AG08396 (cell line): Measurements from ENCODE around the gene PTGIS.
A peak's percentile ranks its signal among the peaks of the same experiment; 100 is the strongest.

Source experiments
- DNase-seq: peaks from one replicate; pipeline ENCODE4 v3.0.0; 2012; ENCODE audit warnings: low spot score, mixed read lengths

PTGIS gene

GRCh38 chr20:49496553-49497397 lies 71.2 kb downstream of the PTGIS start:
- DNase-seq, result no peak

- no peak for DNase-seq
Measured at GRCh38 chr20:49496043-49496442, 71.9 kb downstream of the PTGIS start.

DNA sequence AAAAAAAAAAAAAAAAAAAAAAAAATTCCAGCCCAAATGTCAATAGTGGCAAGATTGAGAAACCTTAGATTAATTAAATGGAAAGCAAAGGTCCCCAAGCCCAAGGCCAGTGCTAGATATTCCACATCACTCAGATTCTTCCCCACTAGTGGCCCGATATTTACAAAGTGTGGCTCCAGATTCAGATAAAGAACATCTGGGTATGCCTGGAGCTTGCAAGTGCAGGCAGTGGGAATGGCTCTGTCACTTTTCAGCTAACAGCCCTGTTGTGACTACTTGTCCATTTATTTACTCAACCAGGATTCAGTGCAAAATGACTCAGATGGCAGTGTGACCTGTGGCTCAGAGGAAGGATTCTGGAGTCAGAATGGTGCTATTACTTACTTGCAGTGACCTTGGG lies 77.2 kb downstream of the PTGIS start:
- no peak for DNase-seq

- DNase-seq, result no peak
Measured at GRCh38 chr20:49489688-49490087, 78.2 kb downstream of the PTGIS start.

DNA sequence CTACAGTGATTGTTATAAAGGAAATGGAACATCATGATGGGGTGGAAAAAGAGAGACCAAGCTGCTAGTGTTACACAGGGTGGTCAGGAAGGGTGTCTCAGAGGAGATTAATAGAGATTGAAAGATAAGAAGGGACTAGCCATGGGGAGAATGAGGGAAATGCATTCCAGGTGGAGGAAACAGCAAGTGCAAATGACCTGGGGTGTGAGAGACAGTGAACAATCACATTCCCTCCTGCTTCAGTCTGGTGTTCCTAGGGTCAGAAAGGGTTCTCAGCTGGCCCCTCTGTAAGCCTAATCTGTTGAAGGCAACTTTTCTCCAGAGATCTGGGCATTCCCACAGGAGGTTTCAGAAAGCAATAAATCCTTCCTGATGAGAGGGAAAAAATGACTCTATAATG lies 81.9 kb downstream of the PTGIS start:
- DNase-seq, result no peak

- no peak for DNase-seq
Measured at GRCh38 chr20:49485563-49485962, 82.4 kb downstream of the PTGIS start.

DNA sequence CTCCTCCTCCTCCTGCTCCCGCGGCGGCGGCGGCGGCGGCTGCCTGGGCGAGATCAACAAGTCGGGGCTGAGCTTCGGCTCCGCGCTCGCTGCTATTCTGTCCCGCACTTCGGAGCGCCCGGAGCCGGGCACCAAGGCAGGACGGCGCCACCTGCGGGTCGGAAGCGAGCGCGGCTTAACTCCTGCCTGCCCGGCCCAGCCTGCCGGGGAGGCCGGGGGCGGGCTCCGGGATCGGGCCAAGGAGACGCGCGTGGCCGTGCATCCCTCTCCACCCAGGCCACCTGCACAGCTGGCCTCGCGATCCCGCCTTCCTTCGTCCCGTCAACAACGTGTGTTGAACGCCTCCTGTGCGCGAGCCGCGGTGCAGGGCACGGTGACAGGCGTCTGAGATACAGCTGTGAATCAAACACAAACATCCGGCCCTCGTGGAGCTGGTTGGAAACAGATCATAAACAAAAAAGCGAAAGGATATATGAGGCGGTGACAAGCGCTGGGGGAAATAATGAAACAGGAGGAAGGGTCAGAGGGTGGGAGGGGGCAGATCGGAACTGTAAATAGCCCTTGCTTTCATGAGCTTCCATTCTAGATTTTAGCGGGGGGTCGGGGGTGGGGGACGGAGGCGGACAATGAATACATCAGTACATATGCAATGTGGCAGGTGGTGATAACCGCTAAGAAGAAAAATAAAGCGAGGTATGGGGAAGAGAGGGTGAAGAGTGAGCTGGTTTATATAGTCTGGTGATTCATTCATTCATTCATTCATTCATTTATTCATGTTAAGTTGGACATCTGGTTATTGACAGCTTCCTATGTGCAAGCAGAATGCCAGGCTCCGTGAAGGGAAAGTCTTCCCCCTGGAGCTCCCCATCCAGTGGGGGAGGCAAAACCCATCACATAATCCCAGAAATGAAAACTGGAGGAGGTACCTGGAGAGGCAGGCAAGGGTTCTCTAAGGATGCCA lies 83.5 kb downstream of the PTGIS start:
- DNase-seq, result peak; percentile 91

DNA sequence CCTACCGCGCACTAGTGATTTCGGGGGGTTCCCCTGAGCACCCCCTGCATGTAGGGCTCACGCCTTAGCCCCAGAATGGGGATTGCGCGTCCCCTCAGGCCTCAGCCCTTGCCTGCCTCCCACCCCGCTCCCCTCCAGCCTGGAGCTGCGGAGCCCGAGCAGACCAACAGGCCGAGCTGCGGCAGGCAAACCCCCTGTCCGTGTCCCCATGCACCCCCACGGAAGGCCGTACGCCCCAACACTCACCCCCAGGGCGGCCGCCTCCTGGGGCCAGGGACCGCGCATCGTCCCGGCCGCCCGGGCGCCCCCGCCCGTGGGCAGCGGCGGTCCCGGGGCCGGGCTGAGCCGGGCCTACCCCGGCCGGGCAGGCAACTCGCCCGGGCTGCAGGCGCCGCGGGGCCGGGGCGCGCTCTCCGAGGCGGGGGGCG lies 84.2 kb downstream of the PTGIS start:
- peak; percentile 22 for DNase-seq

- no peak for DNase-seq
Measured at GRCh38 chr20:49483018-49483695, 84.8 kb downstream of the PTGIS start.

DNA sequence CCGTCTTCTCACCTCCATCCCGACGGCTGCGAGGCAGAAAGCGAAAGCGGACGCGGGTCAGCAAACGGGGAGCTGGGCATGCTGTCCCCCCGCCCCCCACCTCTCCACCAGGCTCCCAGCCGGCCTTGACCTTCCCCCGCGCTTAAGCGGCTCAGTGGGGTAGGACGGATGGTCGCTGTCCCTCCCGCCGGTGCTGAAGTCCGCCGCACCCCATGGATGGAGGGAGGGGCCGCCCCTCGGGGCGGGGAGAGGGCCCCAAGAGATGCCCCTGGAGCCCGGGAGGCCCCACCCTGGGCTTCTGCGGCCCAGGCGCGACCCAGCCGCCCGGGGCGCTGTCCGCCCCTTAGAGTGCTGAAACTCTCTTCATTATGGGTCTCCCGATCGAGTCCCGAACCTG lies 85.3 kb downstream of the PTGIS start, which contains the start of gene KCNB1:
KCNB1 (minus strand) TSS at position 48 of the 397 bp plus-strand sequence. CDS start 188 bp downstream, outside the sequence.
- peak; percentile 76 for DNase-seq

DNA sequence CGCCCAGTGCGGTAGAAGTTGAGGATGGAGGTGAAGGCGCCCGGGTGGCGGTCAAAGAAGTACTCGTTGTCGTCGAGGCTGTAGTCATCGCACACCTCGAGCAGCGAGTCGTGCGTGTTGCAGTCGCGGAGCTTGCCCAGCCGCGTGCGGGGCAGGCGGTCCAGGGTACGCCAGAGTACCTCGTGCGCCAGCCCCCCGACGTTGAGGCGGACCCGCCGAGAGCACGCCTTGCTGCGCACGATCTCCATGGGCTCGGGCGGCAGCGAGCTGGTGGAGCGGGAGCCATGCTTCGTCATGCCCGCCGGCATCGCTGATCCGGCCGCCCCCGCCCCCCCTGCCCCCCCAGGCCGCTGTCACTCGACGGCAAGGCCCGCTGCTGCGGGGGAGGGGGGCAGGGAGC lies 85.8 kb downstream of the PTGIS start:
- no peak for DNase-seq

GRCh38 chr20:49481116-49481515 lies 86.8 kb downstream of the PTGIS start:
- no peak for DNase-seq

- DNase-seq, result no peak
Measured at GRCh38 chr20:49480236-49480635, 87.7 kb downstream of the PTGIS start.

DNA sequence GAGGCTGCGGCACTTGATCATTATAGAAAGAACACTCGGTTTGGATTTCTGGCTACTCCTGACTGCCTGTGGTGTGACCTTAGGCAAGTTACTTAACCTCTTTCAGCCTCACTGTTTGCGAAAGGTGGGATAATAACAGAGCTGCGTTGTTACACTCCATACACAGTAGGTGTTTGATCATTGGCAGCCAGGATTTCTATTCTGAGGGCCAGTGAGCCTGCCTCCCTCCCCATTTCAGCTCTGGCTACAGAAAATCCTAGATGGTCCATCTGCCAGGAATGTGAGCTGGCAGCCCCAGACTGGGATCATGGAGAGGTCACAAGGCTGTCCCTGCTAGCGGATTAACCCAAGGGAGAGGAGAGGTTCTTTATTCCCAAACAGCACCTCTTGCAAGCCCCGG lies 88.2 kb downstream of the PTGIS start:
- DNase-seq, result no peak

DNA sequence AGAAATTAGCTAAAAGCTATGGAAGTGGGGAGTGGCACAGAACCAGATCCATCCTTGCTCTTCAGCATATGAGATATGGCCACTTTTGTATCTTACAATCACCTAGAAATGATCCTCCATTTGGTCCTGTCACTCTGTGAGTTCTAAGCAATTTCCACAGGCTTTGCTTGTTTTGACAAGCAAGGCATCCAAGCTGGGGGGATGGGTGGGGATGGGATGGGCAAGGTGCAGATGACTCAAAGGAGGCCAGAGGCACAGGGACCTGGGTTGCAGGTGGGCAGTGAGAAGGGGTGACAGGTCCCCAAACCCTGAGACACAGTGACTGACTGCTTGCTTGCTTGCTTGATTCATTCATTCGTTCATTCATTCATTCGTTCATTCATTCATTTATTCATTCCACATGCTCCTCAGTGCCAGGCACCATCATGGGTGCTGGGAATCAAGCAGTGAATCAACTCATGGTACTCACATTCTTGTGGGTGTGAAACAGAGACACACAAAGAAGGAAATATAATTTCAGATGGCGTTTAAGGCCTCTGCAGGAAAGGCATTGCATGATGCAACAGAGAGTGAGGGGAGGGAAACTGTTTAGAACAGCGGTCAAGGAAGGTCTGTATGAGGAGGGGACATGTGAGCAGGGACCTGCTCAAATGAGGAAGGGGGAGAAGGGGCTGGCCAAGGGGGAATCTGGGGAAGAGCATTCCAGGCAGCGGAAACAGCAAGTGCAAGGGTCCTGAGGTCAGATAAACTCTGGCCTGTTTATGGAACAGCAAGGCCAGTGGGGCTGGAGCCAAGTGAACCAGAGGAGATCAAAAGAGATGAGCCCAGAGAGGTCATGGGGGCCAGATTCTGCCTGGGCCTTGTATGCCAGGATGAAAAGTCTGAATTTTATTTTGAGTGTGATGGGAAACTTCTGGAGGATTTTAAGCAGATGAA lies 88.9 kb downstream of the PTGIS start:
- no peak for DNase-seq

DNA sequence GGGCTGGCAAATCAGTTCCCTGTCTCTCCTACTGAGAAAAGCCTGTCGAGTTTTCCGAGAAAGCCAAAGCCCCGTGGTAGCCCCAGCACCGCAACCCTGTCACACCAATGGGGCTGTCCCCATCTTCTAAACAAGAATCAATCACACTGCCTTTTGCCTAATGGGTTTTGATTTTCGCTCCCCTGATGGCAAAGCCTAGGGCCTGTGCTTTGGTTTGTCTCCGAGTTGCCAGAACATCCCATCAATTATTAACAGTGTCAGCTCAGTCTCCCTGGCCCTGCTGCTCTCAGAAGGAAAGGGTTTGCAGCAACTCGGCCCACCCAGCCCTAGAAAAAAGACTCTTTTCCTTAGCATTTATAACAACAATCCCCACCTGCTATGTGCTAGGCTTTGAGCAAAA lies 89.7 kb downstream of the PTGIS start:
- no peak for DNase-seq

- no peak for DNase-seq
Measured at GRCh38 chr20:49477200-49477599, 90.7 kb downstream of the PTGIS start.

GRCh38 chr20:49476016-49476355 lies 92.0 kb downstream of the PTGIS start:
- no peak for DNase-seq

DNA sequence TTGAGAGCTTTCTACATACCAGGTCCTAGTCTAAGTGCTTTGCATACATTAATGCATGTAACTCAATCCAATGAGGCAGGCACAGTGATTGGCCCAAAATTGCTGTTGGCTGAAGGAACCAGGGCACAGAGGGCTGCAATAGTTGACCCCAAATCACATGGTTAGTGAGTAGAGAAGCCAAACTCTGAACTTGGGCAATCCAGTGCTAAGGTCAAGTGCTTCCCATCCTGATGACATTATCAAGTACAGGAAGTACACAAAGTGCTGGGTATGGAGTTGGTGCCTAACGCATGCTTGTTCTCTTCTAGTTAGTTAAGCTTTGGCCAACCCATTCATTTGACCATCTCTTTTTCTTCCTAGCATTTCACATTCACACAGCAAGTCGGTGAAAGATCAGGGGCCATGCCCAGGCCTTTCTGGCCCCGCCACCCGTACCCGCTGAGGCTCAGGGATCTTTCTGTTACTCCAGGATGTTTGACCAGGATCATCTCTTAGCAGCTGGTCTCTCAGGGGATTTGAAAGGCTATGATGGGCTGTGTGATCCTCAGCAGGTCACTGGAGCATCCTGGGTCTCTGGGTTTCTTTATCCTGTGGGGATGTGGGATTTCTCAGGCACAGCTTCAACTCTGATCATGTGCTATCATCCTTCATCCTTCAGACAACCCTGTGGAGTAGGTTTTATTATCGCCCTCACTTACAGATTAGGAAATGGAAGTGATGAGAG lies 92.5 kb downstream of the PTGIS start:
- DNase-seq, result no peak

DNA sequence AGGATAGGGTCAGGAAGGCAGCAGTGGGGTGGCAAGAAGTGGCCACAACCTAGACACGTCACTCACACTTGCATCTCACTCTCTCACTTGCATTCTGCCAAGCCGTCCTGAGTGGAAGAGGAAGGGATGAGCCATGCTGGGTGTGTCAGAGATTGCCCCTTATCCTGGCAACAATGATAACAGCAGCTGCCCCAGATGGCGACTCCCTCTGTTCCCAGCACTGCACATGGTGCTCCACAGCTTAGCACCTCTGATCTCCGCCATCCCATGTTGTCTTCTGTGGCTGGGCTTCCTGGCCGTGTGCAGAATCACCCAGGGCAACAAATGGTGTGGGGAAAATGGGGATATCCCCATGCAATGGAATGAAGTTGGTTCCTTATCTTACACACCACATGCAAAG lies 96.5 kb downstream of the PTGIS start:
- DNase-seq, result no peak

DNA sequence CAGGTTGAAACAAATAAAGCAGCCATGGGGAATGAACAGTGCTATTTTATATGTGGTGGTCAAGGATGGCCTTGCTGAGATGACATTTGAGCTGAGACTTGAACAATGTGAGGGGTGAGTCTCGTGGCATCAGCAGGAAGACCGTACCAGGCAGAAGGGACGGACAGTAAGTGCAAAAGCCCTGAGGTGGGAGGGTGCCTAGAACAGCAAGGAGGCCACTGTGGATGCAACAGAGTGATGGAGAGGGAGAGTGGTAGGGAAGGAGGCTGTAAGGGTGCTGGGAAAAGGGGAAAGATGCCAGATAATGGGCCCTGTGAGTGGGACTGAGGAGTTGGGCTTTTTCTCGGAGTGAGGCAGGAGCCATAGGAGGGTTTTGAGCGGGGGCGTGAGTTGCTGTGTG lies 97.0 kb downstream of the PTGIS start:
- no peak for DNase-seq
